CD14-positive monocyte (primary cell): ENCODE data around the gene ZNF638. TPM values are rescaled to one million over a fixed set of nuclear protein-coding genes. Genes with fewer than 3 reads are reported as not detected.

Experiments
- DNase-seq, 3 donors: peaks; one replicate each; pipeline ENCODE4 v3.0.0-alpha.2; 2011 to 2022
- H2AFZ ChIP-seq: 2 replicates; pipeline ENCODE4 v1.6.0; 2012; ENCODE audit warnings: mild to moderate bottlenecking, low read depth, low read length, inconsistent platforms; ENCODE audit not compliant: insufficient read depth, poor library complexity, severe bottlenecking
- H3K27ac ChIP-seq, 2 donors: 1 replicate in 1 of 2; 2 replicates in 1 of 2; pipeline ENCODE4 v1.5.1; 2012 to 2013; ENCODE audit warnings: low read length in 2 of 2, control low read depth in 1 of 2, inconsistent platforms in 1 of 2, low read depth in 1 of 2, mild to moderate bottlenecking in 1 of 2
- H3K27me3 ChIP-seq, 2 donors: one replicate each; pipeline versions ENCODE4 v1.6.0 to v1.6.1; 2011 to 2013; ENCODE audit warnings: low read length in 2 of 2; ENCODE audit not compliant: control insufficient read depth in 2 of 2, insufficient read depth in 2 of 2
- H3K36me3 ChIP-seq, 2 donors: replicated peaks in 1 of 2; 1 replicate in 1 of 2; 2 replicates in 1 of 2; pipeline versions ENCODE4 v1.5.1 to v1.6.1; 2012 to 2013; ENCODE audit warnings: low read length in 2 of 2, control low read depth in 1 of 2, inconsistent platforms in 1 of 2, mild to moderate bottlenecking in 1 of 2; ENCODE audit not compliant: insufficient read depth in 2 of 2, control insufficient read depth in 1 of 2
- H3K4me1 ChIP-seq, 2 donors: 1 replicate in 1 of 2; 2 replicates in 1 of 2; pipeline versions ENCODE4 v1.5.1 to v1.6.1; 2012 to 2013; ENCODE audit warnings: low read length in 2 of 2, control low read depth in 1 of 2, inconsistent platforms in 1 of 2, mild to moderate bottlenecking in 1 of 2, moderate library complexity in 1 of 2; ENCODE audit not compliant: insufficient read depth in 2 of 2, control insufficient read depth in 1 of 2
- H3K4me2 ChIP-seq: replicated peaks from 2 replicates; pipeline ENCODE3; 2012; ENCODE audit warnings: low read length, moderate library complexity, mild to moderate bottlenecking; ENCODE audit not compliant: poor library complexity, severe bottlenecking; ENCODE audit errors: extremely low read depth
- H3K4me3 ChIP-seq, 3 experiments: fragments of 200-600 bp in 1 of 3; sonication (generic) in 1 of 3; replicated peaks in 1 of 3; 1 replicate in 2 of 3; 2 replicates in 1 of 3; pipeline ENCODE4 v1.5.1; 2011 to 2013; ENCODE audit warnings: low read length in 3 of 3, mild to moderate bottlenecking in 3 of 3, control low read depth in 2 of 3, low read depth in 2 of 3, inconsistent platforms in 1 of 3, moderate library complexity in 1 of 3
- H3K79me2 ChIP-seq: 2 replicates; pipeline ENCODE4 v1.6.0; 2012; ENCODE audit warnings: mild to moderate bottlenecking, control low read depth, inconsistent platforms, low read length, moderate library complexity; ENCODE audit not compliant: insufficient read depth
- H3K9ac ChIP-seq: 2 replicates; pipeline ENCODE4 v1.6.0; 2017; ENCODE audit warnings: low read length, mild to moderate bottlenecking; ENCODE audit not compliant: insufficient read depth, poor library complexity, severe bottlenecking
- H3K9me3 ChIP-seq, 2 donors: replicated peaks in 1 of 2; 1 replicate in 1 of 2; 2 replicates in 1 of 2; pipeline versions ENCODE4 v1.5.1 to v1.6.1; 2012 to 2013; ENCODE audit warnings: low read length in 2 of 2, control low read depth in 1 of 2; ENCODE audit not compliant: control insufficient read depth in 1 of 2, insufficient read depth in 1 of 2
- H4K20me1 ChIP-seq: 2 replicates; pipeline ENCODE4 v1.6.0; 2012; ENCODE audit warnings: mild to moderate bottlenecking, low read length, control low read depth, moderate library complexity; ENCODE audit not compliant: insufficient read depth
- H3K27ac Mint-ChIP-seq, 7 donors: one replicate each; pipeline ENCODE4 v1.8.0; 2020; ENCODE audit warnings: mild to moderate bottlenecking in 7 of 7, mixed read lengths in 7 of 7, moderate library complexity in 6 of 7, inconsistent platforms in 2 of 7
- H3K27me3 Mint-ChIP-seq, 3 donors: one replicate each; pipeline ENCODE4 v1.8.0; 2021 to 2022; ENCODE audit warnings: low read depth in 3 of 3, mild to moderate bottlenecking in 3 of 3, mixed read lengths in 3 of 3, moderate library complexity in 3 of 3, inconsistent platforms in 1 of 3
- H3K36me3 Mint-ChIP-seq, 2 donors: one replicate each; pipeline ENCODE4 v1.8.0; 2020; ENCODE audit warnings: mixed read lengths in 2 of 2, inconsistent platforms in 1 of 2, mild to moderate bottlenecking in 1 of 2
- H3K4me1 Mint-ChIP-seq: one replicate; pipeline ENCODE4 v1.8.0; 2020; ENCODE audit warnings: mild to moderate bottlenecking, mixed read lengths
- H3K4me3 Mint-ChIP-seq, 2 donors: one replicate each; pipeline ENCODE4 v1.8.0; 2020; ENCODE audit warnings: mild to moderate bottlenecking in 2 of 2, mixed read lengths in 2 of 2, moderate library complexity in 1 of 2
- H3K9me3 Mint-ChIP-seq, 7 donors: one replicate each; pipeline ENCODE4 v1.8.0; 2020 to 2022; ENCODE audit warnings: mixed read lengths in 7 of 7, mild to moderate bottlenecking in 6 of 7, moderate library complexity in 6 of 7, inconsistent platforms in 2 of 7
- WGBS: methylation state at CpG from one replicate; pipeline ENCODE4 v1.1.5; 2013; ENCODE audit warnings: missing lambda C conversion rate; ENCODE audit not compliant: insufficient coverage; 5-methylcytosine and 5-hydroxymethylcytosine counted together
- intact Hi-C, 2 donors: fragments of 100-400 bp; cut with micrococcal nuclease; formaldehyde crosslinking; loops; one replicate each; pipeline versions ENCODE4 v1.15.0 to v1.15.1; 2023
- polyA plus RNA-seq, 3 donors: library from polyadenylated mRNA; depleted of rRNA in 1 of 3; unstranded in 2 of 3; stranded (reverse) in 1 of 3; fragments of 300-500 nt in 2 of 3; fragments of >200 nt in 1 of 3; fragmentation: Illumina TruSeq in 2 of 3; gene quantifications; 1 replicate in 2 of 3; 2 replicates in 1 of 3; pipeline ENCODE4 v1.2.3, GENCODE V29; 2012 to 2021
- TF ChIP-seq, protein P1 (sequence below): fragments of 200-600 bp; IDR thresholded peaks from one replicate; pipeline ENCODE4 v1.8.0; 2022; ENCODE audit warnings: antibody characterized with exemption, mild to moderate bottlenecking

ZNF638 gene
- polyA plus RNA-seq, 3 donors: 19.1 to 64.6 (median 22.4) TPM

DNA sequence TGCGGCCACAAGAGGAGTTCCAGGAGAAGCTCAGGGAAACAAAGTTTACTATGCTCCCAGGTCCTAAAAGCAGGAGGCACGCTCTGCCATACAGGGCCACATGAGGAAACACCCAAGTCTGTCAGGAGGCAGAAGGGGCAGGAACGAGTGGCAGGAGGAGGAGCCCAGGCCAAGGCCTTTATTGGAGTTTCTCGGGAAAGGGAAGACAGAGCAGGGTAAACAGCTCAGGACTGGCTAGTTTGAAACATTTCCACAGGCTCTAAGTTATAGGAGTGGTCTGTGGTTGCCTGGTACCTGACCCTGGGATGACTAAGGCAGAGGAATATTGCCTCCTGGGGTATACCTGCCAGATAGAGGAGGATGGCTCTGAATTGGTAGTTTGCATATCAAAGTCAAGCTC, 3.7 kb upstream of the ZNF638 start:
- H2AFZ ChIP-seq: no peak overlapping the region
- peaks cover 8% of the 10 kb centered on the region for H3K4me1 Mint-ChIP-seq
- no peaks in the 10 kb centered on the region for H3K36me3 ChIP-seq
- H3K4me3 Mint-ChIP-seq: no peak overlapping the region
- peaks cover 0 to 1% (median 0%) of the 10 kb centered on the region in 7 donors for H3K9me3 Mint-ChIP-seq
- no peaks in the 10 kb centered on the region for H3K9me3 ChIP-seq
- TF ChIP-seq, protein P1, sequence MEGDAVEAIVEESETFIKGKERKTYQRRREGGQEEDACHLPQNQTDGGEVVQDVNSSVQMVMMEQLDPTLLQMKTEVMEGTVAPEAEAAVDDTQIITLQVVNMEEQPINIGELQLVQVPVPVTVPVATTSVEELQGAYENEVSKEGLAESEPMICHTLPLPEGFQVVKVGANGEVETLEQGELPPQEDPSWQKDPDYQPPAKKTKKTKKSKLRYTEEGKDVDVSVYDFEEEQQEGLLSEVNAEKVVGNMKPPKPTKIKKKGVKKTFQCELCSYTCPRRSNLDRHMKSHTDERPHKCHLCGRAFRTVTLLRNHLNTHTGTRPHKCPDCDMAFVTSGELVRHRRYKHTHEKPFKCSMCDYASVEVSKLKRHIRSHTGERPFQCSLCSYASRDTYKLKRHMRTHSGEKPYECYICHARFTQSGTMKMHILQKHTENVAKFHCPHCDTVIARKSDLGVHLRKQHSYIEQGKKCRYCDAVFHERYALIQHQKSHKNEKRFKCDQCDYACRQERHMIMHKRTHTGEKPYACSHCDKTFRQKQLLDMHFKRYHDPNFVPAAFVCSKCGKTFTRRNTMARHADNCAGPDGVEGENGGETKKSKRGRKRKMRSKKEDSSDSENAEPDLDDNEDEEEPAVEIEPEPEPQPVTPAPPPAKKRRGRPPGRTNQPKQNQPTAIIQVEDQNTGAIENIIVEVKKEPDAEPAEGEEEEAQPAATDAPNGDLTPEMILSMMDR: no peak
- H3K36me3 Mint-ChIP-seq: peaks cover 0 to under 1% of the 10 kb centered on the region in 2 donors
- H3K27ac ChIP-seq: no peak overlapping the region
- H3K27ac Mint-ChIP-seq: no peak overlapping the region
- 98% methylated on average over 4 of the region's 4 CpGs for WGBS
- intact Hi-C loops: no loop called here
- H4K20me1 ChIP-seq: no peaks in the 10 kb centered on the region
- H3K27me3 ChIP-seq: no peaks in the 10 kb centered on the region
- no peak overlapping the region for H3K4me2 ChIP-seq
- H3K27me3 Mint-ChIP-seq: no peaks in the 10 kb centered on the region
- no peak for DNase-seq
- H3K4me1 ChIP-seq: peaks cover 5 to 6% of the 10 kb centered on the region in 2 donors
- H3K9ac ChIP-seq: no peak overlapping the region
- no peak overlapping the region for H3K4me3 ChIP-seq
- H3K79me2 ChIP-seq: peaks cover 14% of the 10 kb centered on the region

DNA sequence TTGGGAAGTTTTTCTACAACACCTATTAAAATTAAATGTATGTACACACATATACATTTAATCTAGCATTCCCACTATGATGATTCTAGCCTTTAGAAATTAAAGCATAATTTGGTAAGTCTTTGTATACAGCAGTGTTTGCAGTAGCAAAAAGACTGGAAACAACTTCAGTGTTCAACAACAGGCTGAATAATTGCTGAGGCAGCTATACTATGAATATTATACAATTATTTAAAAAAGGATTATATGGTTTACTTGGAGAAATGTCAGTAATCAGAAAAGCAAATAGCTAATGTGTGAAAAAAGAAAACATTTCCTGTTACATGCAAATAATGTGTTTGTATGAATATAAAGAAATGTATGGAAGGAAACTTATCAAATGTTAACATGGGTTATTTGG, 1.4 kb upstream of the ZNF638 start:
- Mint-ChIP-seq H3K4me1 (peaks cover 26% of the 10 kb centered on the region), H3K4me3 (no peak overlapping the region)
- TF ChIP-seq, protein P1: no peak

More for the DNA sequence above, 1.4 kb upstream of the ZNF638 start:
- Mint-ChIP-seq H3K27me3 (no peaks in the 10 kb centered on the region), H3K36me3 (peaks cover 6 to 10% of the 10 kb centered on the region in 2 donors), H3K9me3 (no peaks in the 10 kb centered on the region), H3K27ac (no peak overlapping the region)
- intact Hi-C loops: loop anchor here in 1 of 2 donors (5.0 kb wide), 2 partner anchors 33 to 103 kb away; partner anchors contain the start of gene PAIP2B
- no peaks in the 10 kb centered on the region for H3K27me3 ChIP-seq
- no peak overlapping the region for H3K27ac ChIP-seq
- peaks cover 17 to 22% of the 10 kb centered on the region in 2 donors for H3K4me1 ChIP-seq
- H2AFZ ChIP-seq: no peak overlapping the region
- DNase-seq: no peak
- peaks cover 8% of the 10 kb centered on the region for H4K20me1 ChIP-seq
- no peak overlapping the region for H3K9ac ChIP-seq
- peaks cover 36% of the 10 kb centered on the region for H3K79me2 ChIP-seq
- no peak overlapping the region for H3K4me3 ChIP-seq
- H3K36me3 ChIP-seq: peaks cover 0 to 4% of the 10 kb centered on the region in 2 donors
- H3K4me2 ChIP-seq: no peak overlapping the region
- no peaks in the 10 kb centered on the region for H3K9me3 ChIP-seq
